Smooth muscle cell (in vitro differentiated cells): Measurements from ENCODE around the gene B3GAT3. TPM values are rescaled to one million over a fixed set of nuclear protein-coding genes. Genes with fewer than 3 reads are reported as not detected.

ENCODE experiments used
- DNase-seq: peaks from one replicate; lab custom pipeline; 2025; ENCODE audit not compliant: unreplicated experiment; lab: John Stamatoyannopoulos, UW
- H2AFZ ChIP-seq: fragments of 200-600 bp; sonication (generic); 2 replicates; pipeline ENCODE4 v1.6.0; 2016; ENCODE audit warnings: antibody characterized with exemption, low read depth, mild to moderate bottlenecking
- H3F3A ChIP-seq: fragments of 200-600 bp; sonication (generic); 2 replicates; pipeline ENCODE4 v1.6.0; 2017; ENCODE audit warnings: antibody characterized with exemption, low read depth
- H3K27ac ChIP-seq: fragments of 200-600 bp; sonication (generic); 2 replicates; pipeline ENCODE4 v1.5.1; 2016; ENCODE audit warnings: low read depth, mild to moderate bottlenecking
- H3K27me3 ChIP-seq: fragments of 200-600 bp; sonication (generic); 2 replicates; pipeline ENCODE4 v1.6.1; 2016; ENCODE audit warnings: low read depth, mild to moderate bottlenecking
- H3K36me3 ChIP-seq: fragments of 200-600 bp; sonication (generic); 2 replicates; pipeline ENCODE4 v1.5.1; 2016; ENCODE audit warnings: low read depth
- H3K4me1 ChIP-seq: fragments of 200-600 bp; sonication (generic); 2 replicates; pipeline ENCODE4 v1.5.1; 2016; ENCODE audit warnings: low read depth
- H3K4me2 ChIP-seq: fragments of 200-600 bp; sonication (generic); 2 replicates; pipeline ENCODE4 v1.6.0; 2016; ENCODE audit warnings: mild to moderate bottlenecking
- H3K4me3 ChIP-seq: fragments of 200-600 bp; sonication (generic); 2 replicates; pipeline ENCODE4 v1.5.1; 2016; ENCODE audit warnings: mild to moderate bottlenecking
- H3K79me2 ChIP-seq: fragments of 200-600 bp; sonication (generic); 2 replicates; pipeline ENCODE4 v1.6.0; 2016; ENCODE audit warnings: low read depth, mild to moderate bottlenecking
- H3K9ac ChIP-seq: fragments of 200-600 bp; sonication (generic); 2 replicates; pipeline ENCODE4 v1.6.0; 2016; ENCODE audit warnings: low read depth
- H3K9me3 ChIP-seq: fragments of 200-600 bp; sonication (generic); replicated peaks from 2 replicates; pipeline ENCODE4 v1.5.1; 2016; ENCODE audit warnings: low read depth
- H4K20me1 ChIP-seq: fragments of 200-600 bp; sonication (generic); 2 replicates; pipeline ENCODE4 v1.6.0; 2016; ENCODE audit warnings: low read depth
- WGBS: methylation state at CpG from one replicate; pipeline ENCODE4 v1.1.7; 2016; ENCODE audit warnings: low lambda C conversion rate; 5-methylcytosine and 5-hydroxymethylcytosine counted together
- polyA plus RNA-seq: library from polyadenylated mRNA; unstranded; fragments of >200 nt; fragmentation: Nextera tagmentation; extraction: Ambion mirVana; gene quantifications from 2 replicates; pipeline ENCODE4 v1.2.1, GENCODE V29; 2016
- total RNA-seq: library from RNA; depleted of rRNA; stranded (reverse); fragments of >200 nt; gene quantifications from 2 replicates; pipeline ENCODE4 v1.2.3, GENCODE V29; 2014
- TF ChIP-seq, protein P1 (sequence below): fragments of 200-600 bp; sonication (generic); IDR thresholded peaks from 2 replicates; pipeline ENCODE4 v1.5.1; 2017; ENCODE audit warnings: borderline replicate concordance, mild to moderate bottlenecking, antibody characterized with exemption; ENCODE audit not compliant: insufficient read depth, poor library complexity, severe bottlenecking

B3GAT3 gene
- total and polyA plus RNA-seq, 2 experiments from 2014 or later: 20.0 to 66.9 TPM

DNA sequence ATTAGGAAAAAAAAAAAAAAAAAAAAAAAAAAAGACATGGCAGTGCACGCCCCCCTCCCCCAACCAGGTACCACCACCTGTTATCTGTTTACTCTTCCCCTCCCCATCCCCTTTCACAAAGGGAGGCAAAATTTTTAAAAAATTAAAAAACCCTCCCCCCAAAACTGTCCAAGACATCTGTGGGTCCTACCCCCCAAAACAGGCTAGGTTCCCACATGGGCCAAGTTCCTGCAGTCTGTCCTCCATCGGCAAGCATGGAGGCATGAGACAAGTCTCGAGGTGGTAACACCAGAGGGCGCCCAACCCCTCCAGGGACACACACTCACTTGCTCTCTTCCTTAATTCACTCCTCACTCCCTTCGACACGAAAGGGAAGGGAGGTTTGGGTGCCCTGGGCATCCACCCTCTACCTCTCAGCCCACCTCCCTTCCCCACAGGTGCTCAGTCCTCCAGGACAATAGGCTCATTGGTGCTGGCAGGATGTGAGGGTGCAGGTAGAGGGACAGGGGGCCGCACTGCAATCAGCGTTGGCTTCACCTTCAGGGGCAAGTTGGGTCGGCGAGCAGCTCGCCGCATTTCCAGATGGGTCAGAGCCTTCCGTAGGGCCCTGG, 28.2 kb downstream of the B3GAT3 start:
- WGBS: 72% methylated on average over 13 of the region's 13 CpGs
- DNase-seq: no peak

DNA sequence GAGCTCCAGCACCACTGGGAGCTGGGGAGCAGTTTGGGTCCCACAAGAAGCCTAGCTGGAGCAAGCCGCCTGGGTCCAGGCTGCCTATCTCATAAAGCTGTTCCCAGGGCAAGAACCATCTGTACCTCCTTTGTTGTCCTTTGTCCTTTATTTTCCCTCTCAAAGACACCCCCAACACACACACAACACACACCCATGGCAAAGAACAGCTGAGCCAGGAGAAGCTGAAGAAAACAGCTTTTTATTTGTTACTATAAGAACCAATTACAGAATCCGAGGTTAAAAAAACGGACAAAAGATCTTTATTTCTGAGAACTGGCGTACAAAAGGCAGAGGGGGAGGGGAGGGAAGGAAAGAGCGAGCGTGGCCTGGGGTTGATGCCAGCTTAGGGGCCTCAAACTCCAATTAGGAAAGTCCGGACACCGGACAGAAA, 28.8 kb downstream of the B3GAT3 start:
- WGBS: 88% methylated on average over 6 of the region's 8 CpGs
- Histone ChIP-seq H3K27me3 (no peaks in the 10 kb centered on the region), H3K4me2 (no peak overlapping the region), H3K4me1 (no peaks in the 10 kb centered on the region), H4K20me1 (peaks cover 4% of the 10 kb centered on the region), H3F3A (peaks cover 14% of the 10 kb centered on the region), H3K9me3 (no peaks in the 10 kb centered on the region), H2AFZ (no peak overlapping the region), H3K79me2 (peaks cover 15% of the 10 kb centered on the region), H3K4me3 (no peak overlapping the region), H3K9ac (no peak overlapping the region), H3K36me3 (no peaks in the 10 kb centered on the region), H3K27ac (peak overlapping the region; percentile 90)
- TF ChIP-seq, protein P1, sequence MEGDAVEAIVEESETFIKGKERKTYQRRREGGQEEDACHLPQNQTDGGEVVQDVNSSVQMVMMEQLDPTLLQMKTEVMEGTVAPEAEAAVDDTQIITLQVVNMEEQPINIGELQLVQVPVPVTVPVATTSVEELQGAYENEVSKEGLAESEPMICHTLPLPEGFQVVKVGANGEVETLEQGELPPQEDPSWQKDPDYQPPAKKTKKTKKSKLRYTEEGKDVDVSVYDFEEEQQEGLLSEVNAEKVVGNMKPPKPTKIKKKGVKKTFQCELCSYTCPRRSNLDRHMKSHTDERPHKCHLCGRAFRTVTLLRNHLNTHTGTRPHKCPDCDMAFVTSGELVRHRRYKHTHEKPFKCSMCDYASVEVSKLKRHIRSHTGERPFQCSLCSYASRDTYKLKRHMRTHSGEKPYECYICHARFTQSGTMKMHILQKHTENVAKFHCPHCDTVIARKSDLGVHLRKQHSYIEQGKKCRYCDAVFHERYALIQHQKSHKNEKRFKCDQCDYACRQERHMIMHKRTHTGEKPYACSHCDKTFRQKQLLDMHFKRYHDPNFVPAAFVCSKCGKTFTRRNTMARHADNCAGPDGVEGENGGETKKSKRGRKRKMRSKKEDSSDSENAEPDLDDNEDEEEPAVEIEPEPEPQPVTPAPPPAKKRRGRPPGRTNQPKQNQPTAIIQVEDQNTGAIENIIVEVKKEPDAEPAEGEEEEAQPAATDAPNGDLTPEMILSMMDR: no peak
- no peak for DNase-seq

More for the DNA sequence above, 28.2 kb downstream of the B3GAT3 start:
- Histone ChIP-seq H3K27me3 (no peaks in the 10 kb centered on the region), H3K79me2 (peaks cover 20% of the 10 kb centered on the region), H3K36me3 (no peaks in the 10 kb centered on the region), H3K9ac (no peak overlapping the region), H3F3A (peaks cover 14% of the 10 kb centered on the region), H2AFZ (no peak overlapping the region), H4K20me1 (peaks cover 8% of the 10 kb centered on the region), H3K4me1 (no peaks in the 10 kb centered on the region), H3K9me3 (no peaks in the 10 kb centered on the region), H3K27ac (no peak overlapping the region), H3K4me3 (no peak overlapping the region), H3K4me2 (no peak overlapping the region)
- TF ChIP-seq, protein P1: peak; percentile 45

DNA sequence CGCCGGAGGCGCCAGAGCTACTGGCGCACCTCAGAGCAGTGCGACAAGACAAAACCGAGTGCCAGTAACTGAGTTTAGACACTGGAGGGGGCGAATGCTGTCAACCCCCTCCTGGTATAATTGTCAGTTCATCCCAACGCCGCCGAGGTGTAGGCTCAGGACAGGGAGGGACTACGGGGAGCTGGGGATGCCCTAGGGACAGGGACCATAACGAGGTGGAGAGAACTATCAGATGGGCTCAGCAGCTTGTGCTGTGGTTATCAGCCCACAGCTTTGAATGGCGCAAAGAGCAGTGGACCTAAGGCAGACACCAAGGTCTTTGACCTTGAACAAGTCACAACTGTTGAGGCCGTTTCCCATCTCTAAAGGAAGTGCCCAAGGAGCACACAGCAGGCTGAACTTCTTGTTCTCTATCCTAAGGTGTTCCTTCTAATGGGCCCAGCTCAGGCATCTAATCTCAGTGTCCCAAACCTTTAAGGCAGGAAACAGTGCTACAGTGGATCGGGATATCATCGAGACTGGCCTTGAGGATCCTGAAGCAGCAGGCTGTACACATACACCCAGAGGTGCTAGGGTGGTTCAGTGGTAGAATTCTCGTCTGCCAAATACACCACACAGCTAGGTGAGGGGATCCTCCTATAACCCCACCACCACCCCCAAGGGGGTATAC, 29.5 kb downstream of the B3GAT3 start:
- DNase-seq: no peak
- Histone ChIP-seq H4K20me1 (no peaks in the 10 kb centered on the region), H3K79me2 (peaks cover 18% of the 10 kb centered on the region), H3K9me3 (no peaks in the 10 kb centered on the region), H3F3A (peaks cover 14% of the 10 kb centered on the region), H3K36me3 (no peaks in the 10 kb centered on the region), H3K9ac (peak overlapping the region; percentile 22), H3K4me3 (peak overlapping the region; percentile 84), H2AFZ (peak overlapping the region; percentile 6), H3K27ac (peak overlapping the region; percentile 90), H3K4me1 (no peaks in the 10 kb centered on the region), H3K27me3 (no peaks in the 10 kb centered on the region), H3K4me2 (peak overlapping the region; percentile 85)
- WGBS: 20% methylated on average over 17 of the region's 17 CpGs
- TF ChIP-seq, protein P1: no peak
